NT2/D1 (cell line): ENCODE results near the gene PCSK9.
"Not testable (repeated sequence)": the region's sequence is repeated elsewhere in the genome, so short reads cannot be mapped to it uniquely, and the experiment has no call there.

ENCODE experiments used
- SUZ12 ChIP-seq: IDR thresholded peaks from 2 replicates; pipeline ENCODE4 v1.6.1; 2011; ENCODE audit not compliant: insufficient read length, insufficient read depth; ENCODE audit errors: extremely low read depth
- YY1 ChIP-seq: IDR thresholded peaks from 2 replicates; pipeline ENCODE4 v1.6.1; 2011; ENCODE audit not compliant: insufficient read length, insufficient read depth
- ZNF274 ChIP-seq: IDR thresholded peaks from 2 replicates; pipeline ENCODE4 v1.6.1; 2011; ENCODE audit warnings: mild to moderate bottlenecking, low read depth, low read length

DNA sequence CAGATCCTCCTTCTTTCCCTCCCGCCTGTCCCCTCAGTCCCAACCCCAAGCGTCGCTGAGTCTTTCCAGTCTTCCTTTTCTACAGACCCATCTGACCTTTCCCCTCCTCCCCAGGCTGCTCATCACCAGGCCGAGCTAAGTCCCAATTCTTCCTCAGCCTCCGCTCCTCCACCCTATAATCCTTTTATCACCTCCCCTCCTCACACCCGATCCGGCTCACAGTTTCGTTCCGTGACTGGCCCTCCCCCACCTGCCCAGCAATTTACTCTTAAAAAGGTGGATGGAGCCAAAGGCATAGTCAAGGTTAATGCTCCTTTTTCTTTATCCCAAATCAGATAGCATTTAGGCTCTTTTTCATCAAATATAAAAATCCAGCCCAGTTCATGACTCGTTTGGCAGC is 15.2 kb upstream of the PCSK9 start:
- not testable (repeated sequence) for TF ChIP-seq ZNF274, YY1, SUZ12
